H1 (cell line): ENCODE measurements around the gene SUPT4H1. TPM values are rescaled to one million over a fixed set of nuclear protein-coding genes. Genes with fewer than 3 reads are reported as not detected.

ENCODE experiments used
- CTCF ChIA-PET: fragments of 300-600 bp; sonication (Branson Sonifier 250); formaldehyde crosslinking; loops from one replicate; lab custom pipeline; 2021; ENCODE audit not compliant: partially characterized antibody; lab: Charles Lee
- POLR2A ChIA-PET: fragments of 300-600 bp; sonication (Branson Sonifier 250); formaldehyde crosslinking; loops from one replicate; lab custom pipeline; 2021; ENCODE audit warnings: inconsistent platforms; ENCODE audit not compliant: partially characterized antibody; lab: Charles Lee
- DNase-seq, 2 experiments: peaks; one replicate each; pipeline versions ENCODE4 v3.0.0 to v3.0.0-alpha.2; 2010 to 2022; ENCODE audit warnings: low spot score in 2 of 2, low read depth in 1 of 2, mixed read lengths in 1 of 2
- FAIRE-seq: peaks from 2 replicates; lab custom pipeline; 2011; peaks lifted over from hg19 to GRCh38; lab: Jason Lieb, UNC
- H2AFZ ChIP-seq: 2 replicates; pipeline ENCODE4 v1.8.1; 2012; ENCODE audit warnings: low read length, inconsistent platforms
- H2AK5ac ChIP-seq: 2 replicates; pipeline ENCODE4 v1.6.1; 2013; ENCODE audit warnings: low read depth, low read length
- H2BK120ac ChIP-seq: replicated peaks from 2 replicates; pipeline ENCODE3; 2013; ENCODE audit warnings: low read depth, low read length, inconsistent platforms
- H2BK12ac ChIP-seq: 2 replicates; pipeline ENCODE4 v1.6.1; 2013; ENCODE audit warnings: low read depth, low read length
- H2BK15ac ChIP-seq: 2 replicates; pipeline ENCODE4 v1.6.1; 2013; ENCODE audit warnings: low read length
- H2BK20ac ChIP-seq: 2 replicates; pipeline ENCODE4 v1.6.1; 2013; ENCODE audit warnings: low read length
- H2BK5ac ChIP-seq: 2 replicates; pipeline ENCODE4 v1.6.1; 2013; ENCODE audit warnings: low read depth, low read length
- H3K14ac ChIP-seq: 2 replicates; pipeline ENCODE4 v1.6.1; 2013; ENCODE audit warnings: inconsistent platforms; ENCODE audit not compliant: insufficient read length
- H3K18ac ChIP-seq: 2 replicates; pipeline ENCODE4 v1.6.1; 2013; ENCODE audit warnings: low read length; ENCODE audit errors: extremely low read depth
- H3K23ac ChIP-seq: 2 replicates; pipeline ENCODE4 v1.6.1; 2013; ENCODE audit warnings: inconsistent platforms; ENCODE audit not compliant: insufficient read length
- H3K23me2 ChIP-seq: 2 replicates; pipeline ENCODE4 v1.6.1; 2013; ENCODE audit warnings: low read depth, low read length
- H3K27ac ChIP-seq: 2 replicates; pipeline ENCODE4 v1.6.1; 2011; ENCODE audit warnings: low read depth, low read length, inconsistent platforms
- H3K27me3 ChIP-seq, 4 experiments: replicated peaks in 1 of 4; 1 replicate in 1 of 4; 2 replicates in 3 of 4; pipeline versions ENCODE4 v1.6.1 to v1.8.1; 2011 to 2013; ENCODE audit warnings: low read length in 3 of 4, mild to moderate bottlenecking in 3 of 4, inconsistent platforms in 2 of 4, mixed read lengths in 2 of 4, moderate library complexity in 1 of 4; ENCODE audit not compliant: control insufficient read depth in 3 of 4, insufficient read depth in 3 of 4; ENCODE audit errors: extremely low read depth in 1 of 4
- H3K36me3 ChIP-seq, 4 experiments: 2 replicates each; pipeline versions ENCODE4 v1.6.1 to v1.8.1; 2011 to 2013; ENCODE audit warnings: mild to moderate bottlenecking in 4 of 4, low read length in 3 of 4, moderate library complexity in 2 of 4, control low read depth in 1 of 4, inconsistent platforms in 1 of 4; ENCODE audit not compliant: insufficient read depth in 4 of 4, control insufficient read depth in 2 of 4
- H3K4ac ChIP-seq: replicated peaks from 2 replicates; pipeline ENCODE3; 2013; ENCODE audit warnings: low read length, low read depth, mixed read lengths, inconsistent platforms; ENCODE audit not compliant: insufficient read length
- H3K4me1 ChIP-seq, 4 experiments: replicated peaks in 1 of 4; 1 replicate in 1 of 4; 2 replicates in 3 of 4; pipeline versions ENCODE4 v1.6.1 to v1.8.1; 2011 to 2013; ENCODE audit warnings: low read length in 3 of 4, inconsistent platforms in 2 of 4, mixed read lengths in 1 of 4; ENCODE audit not compliant: insufficient read depth in 4 of 4, control insufficient read depth in 3 of 4
- H3K4me2 ChIP-seq, 2 experiments: 2 replicates each; pipeline versions ENCODE4 v1.6.1 to v1.8.1; 2011 to 2013; ENCODE audit warnings: low read depth in 2 of 2, low read length in 2 of 2, control low read depth in 1 of 2, inconsistent platforms in 1 of 2, mild to moderate bottlenecking in 1 of 2; ENCODE audit not compliant: insufficient read depth in 1 of 2
- H3K4me3 ChIP-seq, 4 experiments: fragments of 200-600, 300-600 bp in 1 of 4; sonication (generic), shearing (Covaris generic), sonication (Bioruptor Twin) in 1 of 4; 2 replicates each; pipeline versions ENCODE4 v1.5.1 to v1.8.1; 2011 to 2016; ENCODE audit warnings: low read length in 4 of 4, low read depth in 3 of 4, control low read depth in 2 of 4, inconsistent platforms in 2 of 4, mild to moderate bottlenecking in 2 of 4, mixed read lengths in 1 of 4, moderate library complexity in 1 of 4; ENCODE audit not compliant: insufficient read depth in 2 of 4; ENCODE audit errors: extremely low read depth in 1 of 4
- H3K56ac ChIP-seq: replicated peaks from 2 replicates; pipeline ENCODE3; 2013; ENCODE audit warnings: low read depth, mild to moderate bottlenecking, mixed read lengths, low read length, inconsistent platforms; ENCODE audit not compliant: insufficient read length
- H3K79me1 ChIP-seq: 2 replicates; pipeline ENCODE4 v1.6.1; 2013; ENCODE audit warnings: low read depth, low read length, control low read depth
- H3K79me2 ChIP-seq, 2 experiments: 2 replicates each; pipeline versions ENCODE4 v1.6.1 to v1.8.1; 2012 to 2013; ENCODE audit warnings: low read length in 2 of 2, mild to moderate bottlenecking in 2 of 2, inconsistent platforms in 1 of 2; ENCODE audit not compliant: insufficient read depth in 2 of 2, control insufficient read depth in 1 of 2
- H3K9ac ChIP-seq, 4 experiments: replicated peaks in 1 of 4; 1 replicate in 1 of 4; 2 replicates in 3 of 4; pipeline versions ENCODE4 v1.6.1 to v1.8.1; 2011 to 2013; ENCODE audit warnings: low read depth in 3 of 4, low read length in 3 of 4, control low read depth in 2 of 4, mild to moderate bottlenecking in 2 of 4, moderate library complexity in 2 of 4, inconsistent platforms in 1 of 4; ENCODE audit errors: extremely low read depth in 1 of 4
- H3K9me3 ChIP-seq, 2 experiments: 2 replicates each; pipeline versions ENCODE4 v1.6.1 to v1.8.1; 2012 to 2013; ENCODE audit warnings: mild to moderate bottlenecking in 2 of 2, moderate library complexity in 2 of 2, control low read depth in 1 of 2, inconsistent platforms in 1 of 2, low read depth in 1 of 2, low read length in 1 of 2, mixed read lengths in 1 of 2; ENCODE audit not compliant: insufficient read depth in 2 of 2
- H4K20me1 ChIP-seq, 2 experiments: replicated peaks in 1 of 2; 2 replicates each; pipeline versions ENCODE3 to v1.8.1; 2011 to 2013; ENCODE audit warnings: inconsistent platforms in 2 of 2, low read length in 2 of 2, mild to moderate bottlenecking in 1 of 2; ENCODE audit not compliant: insufficient read depth in 2 of 2, control insufficient read depth in 1 of 2
- H4K5ac ChIP-seq: 2 replicates; pipeline ENCODE4 v1.6.1; 2013; ENCODE audit warnings: low read length, low read depth, mixed read lengths, inconsistent platforms; ENCODE audit not compliant: insufficient read length
- H4K8ac ChIP-seq: 2 replicates; pipeline ENCODE4 v1.8.0; 2013; ENCODE audit warnings: mild to moderate bottlenecking, moderate library complexity, low read length, inconsistent platforms; ENCODE audit not compliant: insufficient read depth; ENCODE audit errors: extremely low read depth
- H4K91ac ChIP-seq: replicated peaks from 2 replicates; pipeline ENCODE3; 2013; ENCODE audit warnings: low read length, mixed read lengths, inconsistent platforms; ENCODE audit not compliant: insufficient read length
- CREB1 ChIP-seq: IDR thresholded peaks from 2 replicates; pipeline ENCODE4 v1.6.1; 2012; ENCODE audit warnings: inconsistent platforms
- EP300 ChIP-seq, 2 experiments: IDR thresholded peaks; 1 replicate in 1 of 2; 2 replicates in 1 of 2; pipeline ENCODE4 v1.6.1; 2011 to 2012; ENCODE audit warnings: low read depth in 2 of 2, low read length in 2 of 2, mild to moderate bottlenecking in 2 of 2, borderline replicate concordance in 1 of 2, inconsistent platforms in 1 of 2, moderate library complexity in 1 of 2
- GABPA ChIP-seq: IDR thresholded peaks from 2 replicates; pipeline ENCODE4 v1.6.1; 2011; ENCODE audit warnings: mild to moderate bottlenecking, low read length, moderate library complexity, borderline replicate concordance; ENCODE audit not compliant: insufficient read depth
- HDAC2 ChIP-seq, 2 experiments: fragments of 300-600 bp in 1 of 2; sonication (generic) in 1 of 2; IDR thresholded peaks; 2 replicates each; pipeline ENCODE4 v1.6.1; 2011 to 2012; ENCODE audit warnings: low read depth in 2 of 2, low read length in 2 of 2, mild to moderate bottlenecking in 2 of 2, moderate library complexity in 2 of 2, borderline replicate concordance in 1 of 2, inconsistent platforms in 1 of 2
- POU5F1 ChIP-seq: IDR thresholded peaks from 2 replicates; pipeline ENCODE4 v1.6.1; 2011; ENCODE audit warnings: low read depth, mild to moderate bottlenecking, low read length, moderate library complexity
- RNF2 ChIP-seq: fragments of 200-900, 300-1000 bp; sonication (generic); IDR thresholded peaks from 2 replicates; pipeline ENCODE4 v1.7.1; 2016; ENCODE audit warnings: borderline replicate concordance, low read depth, mild to moderate bottlenecking, antibody characterized with exemption, low read length; ENCODE audit not compliant: poor library complexity, severe bottlenecking; ENCODE audit errors: missing control alignments
- TAF7 ChIP-seq: optimal IDR thresholded peaks from 2 replicates; pipeline ENCODE3; 2011; ENCODE audit warnings: low read depth, mild to moderate bottlenecking, inconsistent platforms, low read length, moderate library complexity, borderline replicate concordance
- USF2 ChIP-seq: IDR thresholded peaks from 2 replicates; pipeline ENCODE4 v1.6.1; 2011; ENCODE audit warnings: low read length, improper control_type of control experiment
- WGBS, 2 experiments: shearing (Covaris generic) in 1 of 2; methylation state at CpG; one replicate each; pipeline versions ENCODE4 v1.1.6 to v1.1.7; 2013 to 2015; ENCODE audit warnings: low lambda C conversion rate in 2 of 2, mixed read lengths in 2 of 2, inconsistent platforms in 1 of 2, low coverage in 1 of 2, missing lambda C conversion rate in 1 of 2; ENCODE audit not compliant: insufficient replicate concordance in 2 of 2, insufficient coverage in 1 of 2, insufficient read length in 1 of 2; ENCODE audit errors: extremely low coverage in 1 of 2, missing lambda C conversion rate in 1 of 2; 5-methylcytosine and 5-hydroxymethylcytosine counted together
- polyA plus RNA-seq, 7 experiments: library from polyadenylated mRNA; depleted of rRNA in 3 of 7; stranded (reverse) in 5 of 7; unstranded in 2 of 7; fragments of >200 nt in 5 of 7; fragments of 200-250 nt in 2 of 7; gene quantifications; 1 replicate in 5 of 7; 2 replicates in 1 of 7; 4 replicates in 1 of 7; pipeline versions ENCODE4 v1.2.1 to v1.2.3, GENCODE V29; 2011 to 2013; ENCODE audit warnings: missing spikeins in 2 of 7, mixed read lengths in 2 of 7
- total RNA-seq: library from RNA; stranded (reverse); fragmentation: NEBNext Ultra II Directional; extraction: Animal tissue kit (Norgen Biotek cat#: 25700); gene quantifications from 2 replicates; pipeline ENCODE4 v1.2.1, GENCODE V29; 2021

The SUPT4H1 gene
- total and polyA plus RNA-seq, 2 of the 8 experiments (the other 6 are each of a cell fraction or from before 2014, with no cell fraction given): 112 to 143 TPM

- Histone ChIP-seq H3K9me3 (no peaks in the 10 kb centered on the region), H3K23ac (no peak overlapping the region), H3K27ac (no peak overlapping the region), H2AFZ (no peak overlapping the region), H3K4me2 (no peak overlapping the region), H2BK5ac (no peak overlapping the region), H3K36me3 (no peaks in the 10 kb centered on the region), H3K27me3 (peaks cover 0 to 20% (median 12%) of the 10 kb centered on the region in 4 experiments; a peak in 5 of 7 replicates), H4K8ac (no peak overlapping the region), H3K4me3 (no peak overlapping the region), H4K91ac (no peak overlapping the region), H3K79me1 (no peaks in the 10 kb centered on the region), H4K20me1 (no peaks in the 10 kb centered on the region), H3K9ac (no peak overlapping the region), H2BK12ac (no peak overlapping the region), H3K4me1 (peaks cover 0 to 13% (median 9%) of the 10 kb centered on the region in 4 experiments; a peak in 6 of 7 replicates), H2BK120ac (no peak overlapping the region), H3K23me2 (peaks cover 12% of the 10 kb centered on the region), H4K5ac (no peak overlapping the region), H3K14ac (no peak overlapping the region), H2AK5ac (no peak overlapping the region), H3K4ac (no peak overlapping the region), H3K18ac (no peak overlapping the region), H2BK15ac (no peak overlapping the region), H3K79me2 (no peaks in the 10 kb centered on the region), H2BK20ac (no peak overlapping the region), H3K56ac (no peak overlapping the region)
- no peak for FAIRE-seq
- no peak for TF ChIP-seq CREB1
- no peak for TF ChIP-seq POU5F1
- TF ChIP-seq TAF7: no peak
- TF ChIP-seq RNF2: no peak
- TF ChIP-seq HDAC2 (IDR thresholded peaks at IDR 0.05; ENCODE audit: borderline replicate concordance in 1 of 2, low read depth in 2 of 2, low read length in 2 of 2): no peak
- no peak for TF ChIP-seq GABPA
- no peak for TF ChIP-seq USF2
- TF ChIP-seq EP300 (IDR thresholded peaks at IDR 0.05; ENCODE audit: borderline replicate concordance in 1 of 2, low read depth in 2 of 2, low read length in 2 of 2): no peak
- ChIA-PET POLR2A (interaction anchor here (1.0 to 3.8 kb wide), 5 partner anchors 8 to 39 kb away, joined by 3 to 12 read pairs (median 6); partner anchors contain the start of genes MPO and SUPT4H1), CTCF (interaction anchor here (0.9 to 21.9 kb wide), 6 partner anchors 8 to 127 kb away, joined by 3 to 384 read pairs (median 50); no protein-coding TSS in a partner anchor)
- 88% methylated on average over 7 of the region's 7 CpGs; no CpG with 5 or more reads in 1 of the 2 experiments for WGBS, 2 experiments
- DNase-seq: no peak
These were observed 31.8 kb downstream of the SUPT4H1 start for GRCh38 chr17:58320163-58320558.
